OCI-LY7 (cell line): ENCODE results near the gene MED13. TPM values are rescaled to one million over a fixed set of nuclear protein-coding genes. Genes with fewer than 3 reads are reported as not detected.

Experiments
- BruUV-seq: library from RNA; stranded (reverse); fragments of 400-500 nt; replicated peaks from 2 replicates; lab custom pipeline; 2021; lab: Mats Ljungman, UMichigan
- CTCF ChIA-PET: fragments of 300-600 bp; sonication (Branson Sonifier 250); formaldehyde crosslinking; loops from one replicate; lab custom pipeline; 2022; ENCODE audit warnings: antibody characterized with exemption; ENCODE audit not compliant: unreplicated experiment; lab: Charles Lee
- POLR2A ChIA-PET: fragments of 300-600 bp; sonication (Branson Sonifier 250); formaldehyde crosslinking; loops from one replicate; lab custom pipeline; 2022; ENCODE audit warnings: antibody characterized with exemption; lab: Charles Lee
- DNase-seq: peaks from one replicate; pipeline ENCODE4 v3.0.0-alpha.2; 2015; ENCODE audit warnings: low spot score
- H2AFZ ChIP-seq: fragments of 200-600 bp; sonication (generic), shearing (Covaris generic); 2 replicates; pipeline ENCODE4 v1.6.1; 2014; ENCODE audit warnings: mild to moderate bottlenecking, antibody characterized with exemption, low read length, moderate library complexity
- H3K27ac ChIP-seq: fragments of 200-600 bp; sonication (generic); 2 replicates; pipeline ENCODE4 v1.5.1; 2014; ENCODE audit warnings: mixed run types, low read depth, mild to moderate bottlenecking, moderate library complexity, low read length, inconsistent platforms; ENCODE audit not compliant: poor library complexity, severe bottlenecking
- H3K36me3 ChIP-seq: fragments of 200-600 bp; sonication (generic); 2 replicates; pipeline ENCODE4 v1.6.1; 2014; ENCODE audit warnings: mild to moderate bottlenecking, antibody characterized with exemption, low read length, moderate library complexity, mixed read lengths; ENCODE audit not compliant: insufficient read depth
- H3K4me1 ChIP-seq: fragments of 200-600 bp; sonication (generic); 2 replicates; pipeline ENCODE4 v1.5.1; 2014; ENCODE audit warnings: mild to moderate bottlenecking, low read length; ENCODE audit not compliant: insufficient read depth, poor library complexity, severe bottlenecking
- H3K4me2 ChIP-seq: fragments of 200-600 bp; sonication (generic); 2 replicates; pipeline ENCODE4 v1.6.1; 2014; ENCODE audit warnings: mild to moderate bottlenecking, low read length
- H3K4me3 ChIP-seq: fragments of 200-600 bp; sonication (generic); 2 replicates; pipeline ENCODE4 v1.5.1; 2014; ENCODE audit warnings: mild to moderate bottlenecking, low read depth, low read length; ENCODE audit not compliant: poor library complexity, severe bottlenecking
- H3K79me2 ChIP-seq: fragments of 200-600 bp; sonication (generic); 2 replicates; pipeline ENCODE4 v1.6.1; 2016; ENCODE audit warnings: low read depth, mild to moderate bottlenecking, low read length, moderate library complexity, mixed read lengths; ENCODE audit not compliant: insufficient read depth
- H3K9me2 ChIP-seq: fragments of 200-600 bp; sonication (generic); 2 replicates; pipeline ENCODE4 v1.6.1; 2016; ENCODE audit warnings: mild to moderate bottlenecking, low read length, mixed read lengths; ENCODE audit not compliant: insufficient read depth
- H3K9me3 ChIP-seq: fragments of 200-600 bp; sonication (generic); 2 replicates; pipeline ENCODE4 v1.6.1; 2014; ENCODE audit warnings: mild to moderate bottlenecking, mixed run types, low read length, mixed read lengths
- H4K20me1 ChIP-seq: fragments of 200-600 bp; sonication (generic); 2 replicates; pipeline ENCODE4 v1.6.1; 2014; ENCODE audit warnings: mild to moderate bottlenecking, antibody characterized with exemption, low read length, moderate library complexity, mixed read lengths; ENCODE audit not compliant: insufficient read depth
- EZH2phosphoT487 ChIP-seq: fragments of 200-600 bp; sonication (generic); IDR thresholded peaks from 2 replicates; pipeline ENCODE4 v1.6.1; 2018; ENCODE audit warnings: low read depth, borderline replicate concordance, mild to moderate bottlenecking, mixed run types, antibody characterized with exemption, low read length, moderate library complexity, mixed read lengths
- intact Hi-C: fragments of 100-400 bp; cut with micrococcal nuclease; formaldehyde crosslinking; loops from one replicate; pipeline ENCODE4 v1.10.0; 2022; ENCODE audit not compliant: unreplicated experiment
- total RNA-seq, 2 experiments: library from RNA; depleted of rRNA in 1 of 2; stranded (reverse); fragments of >200 nt in 1 of 2; shearing (Covaris generic) in 1 of 2; gene quantifications; 2 replicates each; pipeline ENCODE4 v1.2.3, GENCODE V29; 2014 to 2022
- TF ChIP-seq, protein P1 (sequence below): fragments of 200-600 bp; sonication (generic); conservative IDR thresholded peaks from 2 replicates; pipeline ENCODE4 v1.5.1; 2014; ENCODE audit warnings: mild to moderate bottlenecking, antibody characterized with exemption, low read length, moderate library complexity, mixed read lengths

The MED13 gene
- total RNA-seq, 2 experiments from 2014 or later = 42.3 to 70.8 TPM

DNA sequence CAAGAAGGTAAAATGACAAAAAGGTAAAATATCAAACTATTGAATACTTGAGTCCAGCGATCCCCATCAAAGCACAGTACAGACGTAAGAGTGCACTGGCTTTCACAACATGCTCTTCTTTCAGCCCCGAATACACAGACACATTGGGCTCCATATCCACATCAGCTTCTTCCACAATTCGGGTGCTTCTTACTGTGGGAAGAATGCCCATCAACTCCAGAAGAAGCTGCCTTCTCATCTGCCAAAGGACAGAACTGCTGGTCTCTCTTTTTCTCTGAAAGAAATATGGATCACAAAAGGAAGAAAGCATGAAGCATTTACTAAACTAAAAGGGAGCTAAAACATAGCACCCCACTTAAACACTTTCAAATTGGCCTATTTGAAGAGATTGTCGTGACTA lies 157.7 kb downstream of the MED13 start:
- Histone ChIP-seq H3K9me2 (no peaks in the 10 kb centered on the region), H3K79me2 (no peaks in the 10 kb centered on the region), H3K36me3 (peaks cover 84% of the 10 kb centered on the region), H4K20me1 (no peaks in the 10 kb centered on the region), H3K4me3 (no peak overlapping the region), H3K4me2 (no peak overlapping the region), H3K27ac (no peak overlapping the region), H3K9me3 (no peaks in the 10 kb centered on the region), H3K4me1 (no peaks in the 10 kb centered on the region), H2AFZ (no peak overlapping the region)
- POLR2A ChIA-PET = no interaction called here
- TF ChIP-seq, protein P1, sequence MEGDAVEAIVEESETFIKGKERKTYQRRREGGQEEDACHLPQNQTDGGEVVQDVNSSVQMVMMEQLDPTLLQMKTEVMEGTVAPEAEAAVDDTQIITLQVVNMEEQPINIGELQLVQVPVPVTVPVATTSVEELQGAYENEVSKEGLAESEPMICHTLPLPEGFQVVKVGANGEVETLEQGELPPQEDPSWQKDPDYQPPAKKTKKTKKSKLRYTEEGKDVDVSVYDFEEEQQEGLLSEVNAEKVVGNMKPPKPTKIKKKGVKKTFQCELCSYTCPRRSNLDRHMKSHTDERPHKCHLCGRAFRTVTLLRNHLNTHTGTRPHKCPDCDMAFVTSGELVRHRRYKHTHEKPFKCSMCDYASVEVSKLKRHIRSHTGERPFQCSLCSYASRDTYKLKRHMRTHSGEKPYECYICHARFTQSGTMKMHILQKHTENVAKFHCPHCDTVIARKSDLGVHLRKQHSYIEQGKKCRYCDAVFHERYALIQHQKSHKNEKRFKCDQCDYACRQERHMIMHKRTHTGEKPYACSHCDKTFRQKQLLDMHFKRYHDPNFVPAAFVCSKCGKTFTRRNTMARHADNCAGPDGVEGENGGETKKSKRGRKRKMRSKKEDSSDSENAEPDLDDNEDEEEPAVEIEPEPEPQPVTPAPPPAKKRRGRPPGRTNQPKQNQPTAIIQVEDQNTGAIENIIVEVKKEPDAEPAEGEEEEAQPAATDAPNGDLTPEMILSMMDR = no peak
- TF ChIP-seq EZH2phosphoT487 = no peak
- intact Hi-C loops = no loop called here
- BruUV-seq = no TSS peak
- CTCF ChIA-PET = no interaction called here
- DNase-seq = no peak

DNA sequence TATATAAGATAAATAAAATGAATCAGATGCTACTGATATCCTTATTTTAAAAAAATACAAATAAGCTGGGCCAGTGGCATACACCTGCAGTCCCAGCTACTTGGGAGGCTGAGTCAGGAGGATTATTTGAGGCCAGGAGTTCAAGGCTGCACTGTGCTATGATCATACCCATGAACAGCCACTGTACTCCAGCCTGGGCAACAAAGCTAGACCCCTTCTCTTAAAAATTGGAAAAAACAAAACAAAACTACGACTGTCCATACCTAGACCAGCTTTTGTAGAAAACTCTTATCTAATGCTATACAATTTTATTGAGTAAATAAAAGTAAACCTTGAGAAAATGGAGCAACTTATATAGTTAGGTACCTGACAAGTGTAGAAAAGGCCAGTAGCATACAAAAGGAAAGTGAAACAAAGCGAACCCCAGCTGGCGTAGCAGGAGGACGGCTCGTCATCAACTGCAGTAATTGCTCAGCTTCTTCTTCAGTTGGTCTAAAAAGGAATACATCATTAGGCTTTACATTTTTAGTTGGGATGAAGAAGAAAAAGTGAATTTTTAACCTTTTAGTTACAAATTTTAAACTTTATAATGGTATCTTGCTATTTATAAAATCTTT lies 160.9 kb downstream of the MED13 start:
- Histone ChIP-seq H4K20me1 (no peaks in the 10 kb centered on the region), H3K79me2 (no peaks in the 10 kb centered on the region), H3K4me2 (no peak overlapping the region), H3K9me2 (no peaks in the 10 kb centered on the region), H3K4me3 (no peak overlapping the region), H3K9me3 (no peaks in the 10 kb centered on the region), H2AFZ (no peak overlapping the region), H3K27ac (no peak overlapping the region), H3K4me1 (no peaks in the 10 kb centered on the region), H3K36me3 (peaks cover 82% of the 10 kb centered on the region)
- intact Hi-C loops = no loop called here
- no TSS peak for BruUV-seq
- CTCF ChIA-PET = no interaction called here
- POLR2A ChIA-PET = interaction anchor here (0.7 to 1.3 kb wide), 3 partner anchors 21 to 1939 kb away, joined by 3 to 6 read pairs (median 3); partner anchors contain the start of gene RNFT1
- TF ChIP-seq, protein P1 = no peak
- no peak for TF ChIP-seq EZH2phosphoT487
- no peak for DNase-seq

DNA sequence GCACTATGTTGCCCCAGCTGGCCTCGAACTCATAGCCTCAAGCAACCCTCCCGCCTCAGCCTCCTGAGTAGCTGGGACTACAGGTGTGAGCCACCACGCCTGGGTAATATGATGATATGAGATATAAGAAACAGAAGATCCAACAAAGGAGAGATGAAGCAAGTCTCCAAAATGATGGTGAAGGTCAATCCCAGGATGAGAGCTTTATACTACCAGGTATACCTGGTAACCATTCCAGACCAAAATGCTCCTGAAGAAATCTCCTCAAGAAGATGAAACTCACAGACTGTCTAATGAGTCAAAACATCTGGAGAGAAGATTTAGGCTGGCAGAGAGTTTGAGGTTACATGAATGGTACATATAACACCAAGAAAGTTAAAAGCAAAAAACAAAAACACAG lies 161.8 kb downstream of the MED13 start:
- Histone ChIP-seq H3K4me1 (no peaks in the 10 kb centered on the region), H3K27ac (no peak overlapping the region), H3K4me2 (no peak overlapping the region), H3K9me3 (no peaks in the 10 kb centered on the region), H2AFZ (no peak overlapping the region), H4K20me1 (no peaks in the 10 kb centered on the region), H3K79me2 (no peaks in the 10 kb centered on the region), H3K4me3 (no peak overlapping the region), H3K9me2 (no peaks in the 10 kb centered on the region), H3K36me3 (peaks cover 83% of the 10 kb centered on the region)
- BruUV-seq = no TSS peak
- TF ChIP-seq EZH2phosphoT487 = no peak
- TF ChIP-seq, protein P1 = no peak
- CTCF ChIA-PET = no interaction called here
- intact Hi-C loops = no loop called here
- POLR2A ChIA-PET = interaction anchor here (0.7 to 1.3 kb wide), 6 partner anchors 10 to 87 kb away, joined by 3 to 6 read pairs (median 4); no protein-coding TSS in a partner anchor
- no peak for DNase-seq
